Globus pallidus (tissue), 1 donor: ENCODE measurements around the gene SYNGR2.
A peak's percentile ranks its signal among the peaks of the same experiment; 100 is the strongest.
"Not testable (repeated sequence)": the region's sequence is repeated elsewhere in the genome, so short reads cannot be mapped to it uniquely, and the experiment has no call there.

Experiments
- DNase-seq: peaks from one replicate; pipeline ENCODE4 v3.0.0-alpha.2; 2015; ENCODE audit warnings: low spot score

SYNGR2 gene

DNA sequence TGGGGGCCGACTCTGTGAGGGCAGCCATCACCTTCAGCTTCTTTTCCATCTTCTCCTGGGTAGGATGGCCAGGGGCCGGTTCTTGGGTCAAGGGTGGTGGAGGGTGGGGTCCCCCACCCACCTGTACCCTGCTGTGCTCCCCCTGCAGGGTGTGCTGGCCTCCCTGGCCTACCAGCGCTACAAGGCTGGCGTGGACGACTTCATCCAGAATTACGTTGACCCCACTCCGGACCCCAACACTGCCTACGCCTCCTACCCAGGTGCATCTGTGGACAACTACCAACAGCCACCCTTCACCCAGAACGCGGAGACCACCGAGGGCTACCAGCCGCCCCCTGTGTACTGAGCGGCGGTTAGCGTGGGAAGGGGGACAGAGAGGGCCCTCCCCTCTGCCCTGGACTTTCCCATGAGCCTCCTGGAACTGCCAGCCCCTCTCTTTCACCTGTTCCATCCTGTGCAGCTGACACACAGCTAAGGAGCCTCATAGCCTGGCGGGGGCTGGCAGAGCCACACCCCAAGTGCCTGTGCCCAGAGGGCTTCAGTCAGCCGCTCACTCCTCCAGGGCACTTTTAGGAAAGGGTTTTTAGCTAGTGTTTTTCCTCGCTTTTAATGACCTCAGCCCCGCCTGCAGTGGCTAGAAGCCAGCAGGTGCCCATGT is 3.3 kb downstream of the SYNGR2 start:
- not testable (repeated sequence) for DNase-seq

GRCh38 chr17:78172249-78173051 is 4.1 kb downstream of the SYNGR2 start:
- no peak for DNase-seq

DNA sequence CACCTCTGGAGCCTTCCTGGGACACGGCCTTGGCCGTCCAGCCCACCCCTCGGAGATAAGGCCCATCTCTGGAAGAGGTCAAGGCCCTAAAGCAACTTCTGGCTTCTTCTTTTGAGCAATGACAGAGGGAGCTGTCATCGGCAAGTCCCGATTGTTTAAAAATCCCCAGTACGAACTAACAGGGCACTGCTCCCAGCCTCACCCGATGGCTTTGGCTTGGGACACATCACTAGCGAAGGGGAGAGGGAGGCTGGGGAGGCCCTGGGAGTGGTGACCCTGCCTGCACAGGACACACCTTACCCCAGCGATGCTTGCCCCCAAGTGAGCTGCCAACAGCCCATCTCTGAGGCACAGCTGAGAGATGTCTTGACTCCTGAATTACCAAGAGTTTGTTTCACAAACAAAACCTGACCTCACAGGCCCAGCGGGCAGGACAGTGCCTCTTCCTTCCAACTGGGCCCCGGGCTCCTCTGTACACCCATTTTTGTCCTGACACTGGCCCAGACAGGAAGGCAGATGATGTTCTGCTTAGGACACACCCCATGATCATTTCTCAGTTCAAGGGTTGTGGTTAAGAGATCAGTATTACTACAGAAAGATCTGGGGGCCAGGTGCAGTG is 4.8 kb downstream of the SYNGR2 start:
- DNase-seq, result no peak

GRCh38 chr17:78174346-78174869 is 6.0 kb downstream of the SYNGR2 start:
- peak; percentile 91 for DNase-seq

GRCh38 chr17:78174870-78175642 is 6.7 kb downstream of the SYNGR2 start:
- no peak for DNase-seq

- DNase-seq, result no peak
Measured at GRCh38 chr17:78175643-78175981, 7.2 kb downstream of the SYNGR2 start.

DNA sequence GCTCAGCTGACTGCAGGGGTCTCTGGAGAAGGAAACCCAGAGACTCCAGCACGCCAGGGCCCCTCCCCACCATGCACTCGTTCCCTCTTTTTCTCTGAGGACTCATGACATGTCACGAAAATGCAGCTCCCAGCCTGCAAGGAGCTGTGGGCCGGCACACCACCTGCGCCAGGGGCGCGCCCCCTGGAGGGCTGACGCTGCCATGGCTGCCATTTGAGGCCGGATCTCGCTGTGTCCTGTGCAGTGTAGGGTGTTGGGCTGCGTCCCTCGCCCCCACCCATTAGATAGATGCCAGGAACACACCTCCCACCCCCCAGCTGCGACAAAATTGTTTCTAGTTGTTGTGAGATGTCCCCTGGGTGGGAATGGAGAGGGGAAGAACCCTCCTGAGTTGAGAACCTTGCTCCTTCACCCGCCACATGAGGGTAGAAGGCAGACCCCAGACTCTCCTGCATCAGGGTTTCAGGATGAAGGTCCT is 8.2 kb downstream of the SYNGR2 start:
- no peak for DNase-seq

- no peak for DNase-seq
Measured at GRCh38 chr17:78179372-78179771, 11.0 kb downstream of the SYNGR2 start.

DNA sequence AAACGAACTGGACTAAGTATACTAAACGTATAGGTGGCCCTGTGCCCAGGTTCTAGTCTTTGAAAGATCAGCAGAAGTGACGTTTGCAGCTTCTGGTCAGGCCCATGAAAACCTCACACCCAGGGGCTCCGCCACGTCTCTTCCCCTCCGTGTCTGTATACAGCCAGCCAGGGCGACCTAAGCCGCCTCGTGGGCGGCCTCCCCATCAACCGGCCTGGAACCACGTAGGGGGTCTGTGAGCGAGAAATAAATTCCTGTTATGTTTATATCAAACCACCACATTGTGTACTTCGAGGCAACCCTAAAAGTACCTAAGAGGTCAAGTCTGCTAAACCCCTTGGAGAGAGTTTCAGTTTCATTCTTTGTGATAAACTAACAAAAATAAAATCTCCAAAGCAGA is 11.7 kb downstream of the SYNGR2 start:
- no peak for DNase-seq

GRCh38 chr17:78180508-78180907 is 12.1 kb downstream of the SYNGR2 start:
- no peak for DNase-seq

DNA sequence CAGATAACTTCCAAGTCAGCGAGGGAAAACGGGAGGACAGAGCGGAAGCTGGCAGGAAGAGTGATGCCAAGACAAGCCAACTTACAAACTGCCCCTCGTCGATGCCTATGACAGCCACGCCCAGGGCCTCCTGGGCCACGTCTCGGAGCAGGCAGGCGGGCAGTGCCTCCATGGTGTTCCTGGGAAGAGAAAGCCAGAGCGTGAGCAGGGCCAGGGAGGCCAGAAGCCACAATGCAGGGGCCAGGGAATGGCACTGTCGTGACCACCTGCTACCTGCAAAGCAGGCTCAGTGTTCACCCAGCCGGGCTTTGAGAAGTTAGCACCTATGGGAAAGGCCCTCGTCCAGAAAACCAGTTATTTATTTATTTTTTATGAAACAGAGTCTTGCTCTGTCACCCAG is 14.1 kb downstream of the SYNGR2 start:
- DNase-seq, result no peak

- no peak for DNase-seq
Measured at GRCh38 chr17:78183916-78184315, 15.5 kb downstream of the SYNGR2 start.

DNA sequence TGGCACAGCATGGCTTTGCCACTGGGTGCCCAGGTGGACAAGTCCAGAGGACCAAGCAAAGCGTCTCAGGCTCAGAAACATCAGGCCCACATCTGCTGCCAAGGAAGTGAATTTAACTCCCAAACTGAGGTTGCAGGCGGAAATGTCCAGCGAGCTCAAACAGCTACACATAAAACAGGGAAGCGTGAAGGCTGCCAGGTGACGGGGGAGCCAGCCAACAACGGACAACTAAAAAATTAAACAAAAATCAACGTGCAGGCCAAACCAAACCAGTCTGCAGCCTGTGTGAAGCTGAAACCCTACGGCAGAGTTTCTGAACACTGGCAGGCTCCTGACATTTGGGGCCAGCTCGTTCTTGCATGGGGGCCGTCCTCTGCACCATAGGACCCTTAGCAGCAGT is 16.0 kb downstream of the SYNGR2 start:
- DNase-seq, result no peak

- DNase-seq, result no peak
Measured at GRCh38 chr17:78184868-78185267, 16.5 kb downstream of the SYNGR2 start.

GRCh38 chr17:78185981-78186691 is 17.8 kb downstream of the SYNGR2 start:
- DNase-seq, result no peak

DNA sequence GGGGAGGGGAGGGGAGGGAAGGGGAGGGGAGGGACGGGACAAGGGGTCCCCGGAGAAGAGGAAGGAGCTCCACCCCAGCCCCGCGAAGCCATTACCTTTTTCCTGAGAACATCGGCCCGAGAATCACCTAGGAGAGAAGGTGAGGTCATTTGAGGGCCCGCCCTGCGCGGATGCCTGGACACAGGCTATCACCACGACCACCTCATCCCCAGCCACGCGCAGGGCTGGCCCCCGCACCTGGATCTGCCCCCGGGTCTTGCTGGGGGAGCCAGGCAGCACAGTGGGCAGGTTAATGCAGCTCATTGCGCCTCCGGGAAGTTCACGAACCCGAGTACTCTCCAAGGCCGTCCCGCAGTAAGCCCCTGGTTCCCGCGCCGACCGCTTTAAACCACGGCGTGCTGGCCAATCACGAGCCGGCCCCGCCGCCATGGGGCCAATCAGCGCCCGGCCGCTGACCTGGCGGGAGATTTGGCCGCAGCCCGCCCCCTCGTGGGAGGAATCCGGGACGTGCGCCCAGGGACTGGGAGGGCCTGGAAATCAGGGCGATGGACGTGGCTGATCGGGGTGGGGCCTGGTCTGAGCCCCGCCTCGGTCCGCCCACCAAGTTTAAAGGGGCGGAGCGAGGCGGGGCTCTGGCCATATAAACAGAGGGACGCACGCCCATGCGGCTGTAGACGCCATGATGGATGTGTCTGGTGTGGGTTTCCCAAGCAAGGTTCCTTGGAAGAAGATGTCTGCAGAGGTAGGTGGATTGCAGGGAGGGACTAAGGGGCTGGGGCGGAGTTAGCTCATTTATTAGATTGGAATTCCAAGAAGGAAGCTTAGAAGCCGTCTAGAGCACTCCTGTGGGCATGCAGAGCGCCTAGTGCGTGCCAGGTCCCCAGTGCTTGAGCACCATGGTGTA is 18.6 kb downstream of the SYNGR2 start, which contains the start of the genes AFMID and TK1:
AFMID (plus strand) TSS at position 671 of the 904 bp plus-strand sequence; CDS start at position 680, 9 bp downstream.
TK1 (minus strand) TSS at position 361 of the 904 bp plus-strand sequence; CDS start at position 303, 58 bp downstream.
- peak; percentile 97 for DNase-seq

DNA sequence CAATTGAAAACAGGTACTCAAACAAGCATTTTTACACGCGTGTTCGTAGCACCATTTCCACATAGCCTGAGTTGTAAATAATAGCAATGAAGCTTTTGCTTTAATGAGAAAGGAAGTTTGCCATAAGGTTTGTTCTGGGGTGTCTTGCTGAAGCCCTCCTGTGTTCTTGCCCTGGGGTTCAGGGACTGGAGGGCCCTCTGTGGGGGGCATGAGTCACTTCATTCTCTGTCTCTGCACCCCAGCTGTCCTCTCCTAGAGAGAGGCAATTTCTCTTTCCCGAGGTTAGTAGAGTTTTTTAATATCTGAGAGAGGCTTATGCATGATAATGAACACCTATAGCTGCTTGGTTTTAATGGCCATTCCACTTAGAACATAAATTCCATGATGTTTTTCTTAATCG is 28.3 kb downstream of the SYNGR2 start:
- DNase-seq, result no peak

- DNase-seq, result peak; percentile 68
Measured at GRCh38 chr17:78197147-78197832, 28.9 kb downstream of the SYNGR2 start.

- no peak for DNase-seq
Measured at GRCh38 chr17:78200451-78200850, 32.1 kb downstream of the SYNGR2 start.
